ENCODE data around the gene KCTD6. TPM values are rescaled to one million over a fixed set of nuclear protein-coding genes. Genes with fewer than 3 reads are reported as not detected.

The KCTD6 gene
- total RNA-seq, 4 donors from 2014 or later = 11.9 to 17.2 (median 14.6) TPM

- no peak for DNase-seq (ENCODE audit: low spot score)
- TF ChIP-seq, protein P1, sequence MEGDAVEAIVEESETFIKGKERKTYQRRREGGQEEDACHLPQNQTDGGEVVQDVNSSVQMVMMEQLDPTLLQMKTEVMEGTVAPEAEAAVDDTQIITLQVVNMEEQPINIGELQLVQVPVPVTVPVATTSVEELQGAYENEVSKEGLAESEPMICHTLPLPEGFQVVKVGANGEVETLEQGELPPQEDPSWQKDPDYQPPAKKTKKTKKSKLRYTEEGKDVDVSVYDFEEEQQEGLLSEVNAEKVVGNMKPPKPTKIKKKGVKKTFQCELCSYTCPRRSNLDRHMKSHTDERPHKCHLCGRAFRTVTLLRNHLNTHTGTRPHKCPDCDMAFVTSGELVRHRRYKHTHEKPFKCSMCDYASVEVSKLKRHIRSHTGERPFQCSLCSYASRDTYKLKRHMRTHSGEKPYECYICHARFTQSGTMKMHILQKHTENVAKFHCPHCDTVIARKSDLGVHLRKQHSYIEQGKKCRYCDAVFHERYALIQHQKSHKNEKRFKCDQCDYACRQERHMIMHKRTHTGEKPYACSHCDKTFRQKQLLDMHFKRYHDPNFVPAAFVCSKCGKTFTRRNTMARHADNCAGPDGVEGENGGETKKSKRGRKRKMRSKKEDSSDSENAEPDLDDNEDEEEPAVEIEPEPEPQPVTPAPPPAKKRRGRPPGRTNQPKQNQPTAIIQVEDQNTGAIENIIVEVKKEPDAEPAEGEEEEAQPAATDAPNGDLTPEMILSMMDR (IDR thresholded peaks at IDR 0.05) = no peak
- no peak for ATAC-seq (ENCODE audit: low FRiP score)
Observed at GRCh38 chr3:58464866-58465265, 27.0 kb upstream of the KCTD6 start.

DNA sequence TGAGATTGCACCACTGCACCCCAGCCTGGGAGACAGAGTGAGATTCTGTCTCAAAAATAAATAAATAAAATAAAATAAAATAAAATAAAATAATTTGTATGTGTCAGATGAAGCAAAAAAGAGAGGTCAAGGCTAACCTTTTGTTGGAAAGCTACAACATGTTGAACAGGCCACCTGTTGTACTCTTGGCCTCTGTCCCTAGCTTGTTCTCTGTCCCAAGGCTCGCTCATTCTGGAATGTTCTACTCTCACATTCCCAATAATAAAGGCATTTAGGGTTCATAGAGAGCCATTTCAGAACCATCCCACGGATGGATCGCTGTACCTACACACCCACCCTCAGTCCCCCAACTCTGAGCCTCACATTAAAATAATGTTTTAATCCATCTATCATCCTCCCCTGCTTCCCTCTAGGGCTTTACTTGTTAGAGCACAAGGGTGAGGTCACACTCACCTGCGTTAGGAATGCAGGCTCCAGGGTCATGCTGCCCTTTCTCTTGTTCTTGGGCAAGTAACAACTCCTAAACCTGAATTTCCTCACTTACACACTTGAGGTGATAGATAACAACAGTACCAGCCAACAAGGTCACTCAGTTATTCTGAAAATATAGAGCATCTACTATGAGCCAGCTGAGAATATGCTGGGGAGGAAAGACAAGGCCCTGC, 24.9 kb upstream of the KCTD6 start:
- TF ChIP-seq, protein P1 (IDR thresholded peaks at IDR 0.05) = no peak
- ATAC-seq (ENCODE audit: low FRiP score) = no peak
- no peak for DNase-seq (ENCODE audit: low spot score)

- TF ChIP-seq, protein P1 (IDR thresholded peaks at IDR 0.05) = no peak
- no peak for DNase-seq (ENCODE audit: low spot score)
- ATAC-seq (ENCODE audit: low FRiP score) = no peak
Observed at GRCh38 chr3:58469096-58469495, 22.8 kb upstream of the KCTD6 start.

DNA sequence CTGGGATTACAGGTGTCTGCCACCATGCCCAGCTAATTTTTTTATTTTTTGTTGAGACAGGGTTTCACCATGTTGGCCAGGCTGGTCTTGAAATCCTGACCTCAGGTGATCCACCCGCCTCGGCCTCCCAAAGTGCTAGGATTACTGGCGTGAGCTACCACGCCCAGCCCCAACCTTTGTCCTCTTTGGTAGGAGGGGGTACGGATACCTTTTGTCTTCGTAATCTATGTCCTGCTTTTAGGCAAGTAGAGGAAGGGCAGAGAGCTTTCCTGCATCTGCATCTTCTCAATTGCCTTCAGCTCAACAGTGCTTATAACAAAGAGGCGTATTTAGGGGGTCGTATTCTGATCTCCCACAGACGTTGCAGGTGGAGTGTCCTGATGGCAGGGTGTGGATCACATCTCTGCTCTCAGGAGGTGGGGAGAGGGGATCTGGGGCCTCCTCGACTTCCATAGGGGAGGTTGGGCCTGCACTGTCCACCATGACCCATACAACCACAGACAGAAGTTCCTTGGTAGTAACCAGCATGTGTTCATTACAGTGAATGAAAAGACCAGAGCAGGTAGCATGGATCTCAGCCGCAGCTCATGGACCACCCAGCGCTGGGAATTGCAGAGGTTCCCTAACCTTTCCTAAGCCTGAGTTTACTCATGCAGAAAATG, 21.4 kb upstream of the KCTD6 start:
- TF ChIP-seq, protein P1 (IDR thresholded peaks at IDR 0.05) = no peak
- no peak for DNase-seq (ENCODE audit: low spot score)
- no peak for ATAC-seq (ENCODE audit: low FRiP score)

- DNase-seq (ENCODE audit: low spot score) (no peak), ATAC-seq (ENCODE audit: low FRiP score) (peak; percentile 96)
- TF ChIP-seq, protein P1 (IDR thresholded peaks at IDR 0.05) = no peak
Observed at GRCh38 chr3:58471025-58471887, 20.6 kb upstream of the KCTD6 start.

DNA sequence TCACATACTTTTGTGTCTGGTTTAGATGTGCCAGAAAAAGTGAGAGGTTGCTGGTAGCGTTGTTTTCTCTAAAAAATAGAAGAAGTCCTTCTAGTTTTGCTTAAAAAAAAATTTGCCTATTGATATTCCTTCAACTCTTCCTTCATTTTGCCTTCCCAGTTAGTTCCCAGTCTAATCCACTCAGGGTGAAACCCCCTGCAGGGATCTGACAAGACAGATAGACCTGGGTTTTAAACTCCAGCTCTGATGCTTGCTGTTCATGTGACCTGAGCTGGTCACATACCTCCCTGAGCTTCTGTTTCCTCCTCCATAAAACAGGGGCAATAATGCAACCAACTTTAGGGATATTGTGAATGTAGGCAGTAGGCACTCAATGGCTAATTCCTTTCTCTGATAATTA, 18.6 kb upstream of the KCTD6 start:
- no peak for DNase-seq (ENCODE audit: low spot score)
- no peak for ATAC-seq (ENCODE audit: low FRiP score)
- TF ChIP-seq, protein P1 (IDR thresholded peaks at IDR 0.05) = no peak

All from omental fat pad (tissue), 4 donors.